HepG2 (cell line): ENCODE data around the gene DDX54.

Source experiments
- CBX2 ChIP-seq, 2 experiments: fragments of 200-600 bp in 1 of 2; sonication (generic); formaldehyde crosslinking in 1 of 2; IDR thresholded peaks; 2 replicates each; pipeline versions ENCODE4 v1.7.0 to v1.8.1; 2018 to 2022; ENCODE audit warnings: low read depth in 2 of 2, low read length in 1 of 2, mild to moderate bottlenecking in 1 of 2, missing genetic modification reagents in 1 of 2
- CENPX ChIP-seq: sonication (generic); formaldehyde crosslinking; IDR thresholded peaks from 2 replicates; pipeline ENCODE4 v1.9.0; 2021; ENCODE audit warnings: mild to moderate bottlenecking, missing genetic modification reagents, moderate library complexity
- EED ChIP-seq: sonication (generic); formaldehyde crosslinking; IDR thresholded peaks from 2 replicates; pipeline ENCODE4 v1.5.0; 2020; ENCODE audit warnings: mild to moderate bottlenecking, missing genetic modification reagents
- EP300 ChIP-seq, 3 experiments: sonication (generic) in 1 of 3; formaldehyde crosslinking in 1 of 3; IDR thresholded peaks; 2 replicates each; pipeline versions ENCODE4 v1.5.1 to v1.6.1; 2011 to 2020; ENCODE audit warnings: low read depth in 2 of 3, low read length in 2 of 3, borderline replicate concordance in 1 of 3, improper control_type of control experiment in 1 of 3, mild to moderate bottlenecking in 1 of 3, missing genetic modification reagents in 1 of 3, moderate library complexity in 1 of 3
- JUNB ChIP-seq: sonication (generic); formaldehyde crosslinking; IDR thresholded peaks from 2 replicates; pipeline ENCODE4 v1.8.0; 2022; ENCODE audit warnings: missing genetic modification reagents, mild to moderate bottlenecking, borderline replicate concordance
- MXI1 ChIP-seq: IDR thresholded peaks from 3 replicates; pipeline ENCODE4 v1.6.1; 2012; ENCODE audit warnings: low read depth, low read length, inconsistent platforms, borderline replicate concordance
- REXO4 ChIP-seq: sonication (generic); formaldehyde crosslinking; IDR thresholded peaks from 2 replicates; pipeline ENCODE4 v1.8.0; 2022; ENCODE audit warnings: missing genetic modification reagents, mild to moderate bottlenecking, borderline replicate concordance
- SMAD1 ChIP-seq: sonication (generic); formaldehyde crosslinking; IDR thresholded peaks from 2 replicates; pipeline ENCODE4 v1.4.0; 2020; ENCODE audit warnings: missing genetic modification reagents, low read depth, mild to moderate bottlenecking, borderline replicate concordance
- ZNF577 ChIP-seq: sonication (generic); formaldehyde crosslinking; IDR thresholded peaks from 2 replicates; pipeline ENCODE4 v1.4.0; 2020; ENCODE audit warnings: mild to moderate bottlenecking, low read depth, missing genetic modification reagents, borderline replicate concordance
- TF ChIP-seq, protein P1 (sequence below): IDR thresholded peaks from 2 replicates; pipeline ENCODE4 v1.6.1; 2012; ENCODE audit warnings: inconsistent platforms

DNA sequence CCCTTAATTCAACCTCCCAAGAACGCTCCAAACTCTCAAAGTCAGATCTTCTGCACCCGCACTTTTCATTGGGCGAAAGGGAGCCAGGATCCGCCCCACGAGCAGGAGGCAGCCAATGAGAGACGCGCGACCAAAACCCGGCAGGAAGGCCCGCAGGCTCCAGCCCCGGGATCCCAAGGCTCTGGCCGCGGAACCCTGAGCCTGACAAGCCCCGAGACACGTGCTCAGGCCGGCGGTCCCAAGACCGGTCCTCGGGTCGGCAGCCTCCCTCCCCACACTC lies 438 bp downstream of the DDX54 start:
- peak; percentile 57; the same call in 2 of the 3 replicates for TF ChIP-seq MXI1
- TF ChIP-seq CENPX (CRISPR knock-in tag): no peak
- no peak for TF ChIP-seq CBX2 (IDR thresholded peaks at IDR 0.05; ENCODE audit: low read depth, low read length)
- TF ChIP-seq CBX2 (CRISPR knock-in tag; IDR thresholded peaks at IDR 0.05; ENCODE audit: low read depth): no peak
- no peak for TF ChIP-seq JUNB
- no peak for TF ChIP-seq SMAD1 (CRISPR knock-in tag)
- no peak; the same call in 1 of the 2 replicates for TF ChIP-seq EED
- no peak for TF ChIP-seq EP300 (IDR thresholded peaks at IDR 0.05; ENCODE audit: low read depth in 2 of 2, low read length in 2 of 2)
- TF ChIP-seq EP300 (CRISPR knock-in tag; IDR thresholded peaks at IDR 0.05; ENCODE audit: borderline replicate concordance): no peak
- no peak for TF ChIP-seq REXO4
- TF ChIP-seq, protein P1, sequence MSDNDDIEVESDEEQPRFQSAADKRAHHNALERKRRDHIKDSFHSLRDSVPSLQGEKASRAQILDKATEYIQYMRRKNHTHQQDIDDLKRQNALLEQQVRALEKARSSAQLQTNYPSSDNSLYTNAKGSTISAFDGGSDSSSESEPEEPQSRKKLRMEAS: 0 out of 2 replicates have a peak, but pooled peaks have one; percentile 75
- no peak for TF ChIP-seq ZNF577
